Measurements from ENCODE around the gene MITD1.

- TF ChIP-seq CTCF (IDR thresholded peaks at IDR 0.05) (peak in 1 of 6 experiments; percentile 25), POLR2A (IDR thresholded peaks at IDR 0.05) (peak in 3 of 4 donors; percentile 66 to 79 (median 75)), POLR2AphosphoS5 (IDR thresholded peaks at IDR 0.05) (peak; percentile 90 to 98)
Observed at GRCh38 chr2:99180755-99181623, at the start of gene MITD1, which contains the start of gene MRPL30.

All from upper lobe of left lung (tissue), 4 donors.